SKM-1 treated with dmso at 0.1 percent for 144 hours (cell line): ENCODE measurements around the gene OXNAD1.
"Not testable (repeated sequence)": the region's sequence is repeated elsewhere in the genome, so short reads cannot be mapped to it uniquely, and the experiment has no call there.

Source experiments
- DNase-seq: peaks from one replicate; lab custom pipeline; 2025; ENCODE audit not compliant: unreplicated experiment; lab: John Stamatoyannopoulos, UW

Gene OXNAD1

DNA sequence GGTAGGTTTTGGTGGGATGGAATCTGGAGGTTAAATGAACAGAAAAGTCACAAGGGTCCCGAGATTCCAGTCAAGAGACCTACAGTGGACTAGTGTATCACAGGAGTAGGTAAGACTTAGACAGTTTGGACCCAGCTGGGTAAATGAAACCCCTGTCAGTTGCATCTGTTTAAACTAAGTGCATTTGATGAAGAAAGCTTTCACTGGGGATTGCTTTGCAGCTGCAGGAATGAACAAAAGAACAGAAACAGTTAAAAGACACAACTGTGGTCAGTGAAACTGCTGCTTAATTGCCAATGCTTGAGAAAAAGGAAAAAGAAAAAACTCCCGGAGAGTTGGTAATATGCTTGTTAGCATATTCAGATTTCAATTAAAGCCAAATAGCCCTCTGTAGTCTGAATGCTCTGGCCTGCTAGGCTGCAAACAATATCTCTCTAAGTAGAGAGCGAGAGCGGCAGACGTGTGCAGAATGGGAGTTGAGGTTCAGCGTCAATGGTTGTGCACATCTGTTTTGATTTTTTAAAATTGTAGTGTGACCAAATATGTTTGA lies 37.1 kb downstream of the OXNAD1 start:
- no peak for DNase-seq

DNA sequence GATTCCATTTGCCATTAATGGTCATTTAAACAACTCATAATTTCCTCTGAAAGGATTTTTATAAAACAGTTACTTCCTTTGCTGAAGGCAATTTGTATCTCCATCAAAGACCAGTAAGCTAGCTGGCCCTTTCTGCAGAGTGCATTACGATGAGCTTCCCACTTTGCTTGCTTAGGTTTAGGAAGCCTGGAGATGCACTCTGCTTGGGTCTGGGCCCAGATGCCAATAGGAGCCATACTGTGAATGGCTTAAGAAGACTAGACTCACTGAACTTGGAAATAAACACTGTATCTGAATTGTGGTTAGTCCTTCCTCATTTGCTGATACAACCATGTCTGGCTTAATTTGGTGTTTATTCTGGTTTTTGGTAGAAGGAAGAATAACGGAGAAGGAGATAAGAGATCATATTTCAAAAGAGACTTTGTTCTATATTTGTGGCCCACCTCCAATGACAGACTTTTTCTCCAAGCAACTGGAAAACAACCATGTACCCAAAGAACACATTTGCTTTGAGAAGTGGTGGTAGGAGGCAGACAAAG lies 38.1 kb downstream of the OXNAD1 start:
- no peak for DNase-seq

DNA sequence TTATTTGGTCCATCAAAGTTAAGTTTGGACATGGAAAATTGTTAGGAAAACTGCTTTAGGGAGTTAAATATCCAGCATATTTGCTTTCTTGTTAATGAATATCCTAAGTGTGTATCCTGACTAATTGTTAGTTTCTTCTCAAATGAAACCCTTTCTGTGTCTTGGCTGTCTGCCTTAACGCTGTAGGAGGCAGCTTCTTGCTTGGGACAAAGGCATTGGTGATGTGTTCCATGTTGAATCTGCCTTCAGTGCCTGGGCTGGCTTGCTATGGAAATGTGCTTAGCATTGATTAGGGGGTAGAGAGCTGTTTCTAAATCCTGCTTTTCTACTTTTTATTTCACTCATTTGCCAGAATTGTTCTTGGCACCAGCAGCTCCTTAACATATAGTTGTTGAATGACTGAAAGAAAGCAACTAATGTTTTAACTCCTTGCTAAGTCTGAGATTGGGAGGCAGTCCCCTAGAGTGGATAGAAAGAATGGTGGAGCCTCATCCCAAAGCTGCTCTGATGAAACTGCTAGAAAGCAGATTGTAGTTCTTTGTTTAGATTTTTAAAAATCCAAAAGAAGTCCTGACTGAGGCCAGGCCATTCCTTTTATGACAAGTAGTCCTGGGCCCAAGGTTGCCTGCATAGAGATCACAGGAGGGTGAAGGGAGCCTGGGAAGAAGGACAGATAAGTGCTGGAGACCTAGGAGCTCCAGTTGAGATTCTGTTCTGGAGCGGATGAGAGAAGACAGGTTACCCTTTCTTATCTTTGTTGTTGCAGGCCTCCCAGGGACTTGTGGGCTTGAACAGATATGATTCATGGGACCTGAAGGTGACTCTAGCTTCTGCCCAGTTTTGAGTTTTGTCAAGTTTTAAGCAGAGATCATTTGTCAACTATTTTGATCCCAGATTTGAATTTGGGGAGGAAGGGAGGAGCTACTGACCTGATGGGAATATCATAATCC lies 39.3 kb downstream of the OXNAD1 start:
- DNase-seq, result no peak

DNA sequence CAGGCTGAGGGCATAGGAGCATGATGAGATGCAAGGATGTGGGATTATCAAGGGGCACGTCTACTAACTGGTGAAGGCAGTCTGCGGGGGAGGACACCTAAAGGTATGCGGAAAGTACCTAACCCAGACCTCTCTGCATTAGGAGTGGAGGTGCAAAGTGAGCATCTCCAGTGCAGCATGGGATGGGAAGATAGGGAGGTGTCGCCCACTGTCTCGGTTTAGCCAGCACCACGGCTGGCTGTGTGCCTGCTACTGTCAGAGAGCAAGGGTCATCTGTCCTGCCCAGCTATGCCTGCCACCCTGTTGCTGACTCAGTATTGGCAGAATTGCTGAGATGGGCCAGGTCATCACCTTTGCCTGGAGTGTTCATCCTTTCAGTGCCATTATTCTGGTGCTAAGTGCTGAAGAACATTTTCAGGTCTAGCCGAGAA lies 40.1 kb downstream of the OXNAD1 start:
- no peak for DNase-seq

DNA sequence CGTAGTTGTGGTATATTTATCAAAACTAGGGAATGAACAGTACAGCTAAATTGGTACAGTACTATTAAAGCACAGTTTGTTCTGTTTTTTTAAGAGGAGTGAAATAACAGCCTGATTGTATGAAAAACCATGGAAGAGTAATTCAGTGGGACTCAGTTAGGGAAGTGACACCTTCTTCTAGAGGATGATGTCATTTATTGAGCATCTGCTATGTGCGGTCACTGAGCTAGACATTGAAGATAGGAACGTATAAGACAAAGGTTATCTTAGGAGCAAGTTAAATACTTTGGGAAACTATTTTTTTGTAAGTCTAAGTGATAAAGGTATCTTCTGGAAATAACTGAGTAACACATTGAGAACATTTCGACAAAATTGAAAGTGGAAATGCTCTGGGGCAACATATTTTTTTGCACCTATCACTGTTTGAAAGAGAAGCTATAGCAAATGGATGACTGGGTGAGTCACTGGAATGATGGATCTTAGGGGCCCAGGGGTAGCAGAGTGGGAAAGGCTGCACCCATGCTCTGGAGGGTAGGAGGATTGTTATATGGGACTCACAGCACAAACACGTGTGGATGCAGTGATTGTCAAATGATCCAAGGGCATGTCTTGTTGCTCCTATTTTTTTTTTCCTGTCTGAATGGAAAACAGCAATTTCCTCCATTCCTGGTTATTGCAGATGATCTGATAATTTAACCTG lies 43.0 kb downstream of the OXNAD1 start:
- DNase-seq, result no peak

DNA sequence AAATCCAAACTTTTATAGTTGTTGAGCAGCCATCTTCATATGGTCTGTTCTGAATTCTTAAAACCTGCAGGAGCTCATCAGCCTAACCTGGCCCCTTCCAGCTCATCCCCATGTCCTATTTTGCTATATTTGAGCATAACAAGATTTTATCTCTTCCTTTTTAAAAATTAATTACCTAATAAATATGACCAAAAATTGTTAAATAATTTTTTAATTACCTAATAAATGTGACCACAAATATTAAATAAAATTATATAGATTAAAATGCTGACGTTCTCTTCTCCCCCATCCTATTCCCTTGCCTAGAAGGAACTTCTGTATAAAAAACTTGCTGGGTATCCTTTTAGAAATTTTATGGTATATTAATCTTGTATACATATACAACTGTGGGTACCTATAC lies 43.7 kb downstream of the OXNAD1 start:
- no peak for DNase-seq

DNA sequence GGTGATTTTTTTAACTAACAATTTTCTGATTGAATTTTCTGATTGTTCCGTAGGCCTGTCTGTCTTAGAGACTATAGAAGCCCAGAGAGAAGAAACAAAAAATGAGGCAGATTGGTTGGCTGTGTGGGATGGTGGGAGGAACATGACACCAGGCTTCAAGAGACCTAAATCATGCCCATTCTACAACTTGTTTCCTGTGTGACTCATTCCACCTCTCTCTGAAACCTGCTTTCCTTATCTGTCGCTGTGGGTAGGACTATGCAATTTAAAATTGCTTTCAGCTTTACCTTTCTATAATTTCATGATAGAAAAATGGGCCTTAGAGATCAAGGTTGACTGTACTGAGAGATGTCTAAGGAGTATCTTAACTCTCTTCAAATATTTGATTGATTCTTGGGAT lies 44.5 kb downstream of the OXNAD1 start:
- no peak for DNase-seq

DNA sequence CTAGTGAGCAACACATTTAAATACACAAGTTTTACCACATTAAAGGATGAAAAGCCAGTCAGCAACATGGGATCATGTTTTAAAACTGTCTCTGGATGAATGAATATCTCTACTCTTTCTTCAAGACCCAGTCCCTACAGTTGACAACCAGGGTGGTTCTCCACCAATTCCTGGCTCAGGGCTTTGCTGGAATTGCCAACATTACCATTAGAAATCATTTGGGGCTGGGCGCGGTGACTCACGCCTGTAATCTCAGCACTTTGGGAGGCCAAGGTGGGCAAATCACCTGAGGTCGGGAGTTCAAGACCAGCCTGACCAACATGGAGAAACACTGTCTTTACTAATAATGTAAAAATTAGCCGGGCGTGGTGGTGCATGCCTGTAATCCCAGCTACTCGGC lies 45.5 kb downstream of the OXNAD1 start:
- not testable (repeated sequence) for DNase-seq

DNA sequence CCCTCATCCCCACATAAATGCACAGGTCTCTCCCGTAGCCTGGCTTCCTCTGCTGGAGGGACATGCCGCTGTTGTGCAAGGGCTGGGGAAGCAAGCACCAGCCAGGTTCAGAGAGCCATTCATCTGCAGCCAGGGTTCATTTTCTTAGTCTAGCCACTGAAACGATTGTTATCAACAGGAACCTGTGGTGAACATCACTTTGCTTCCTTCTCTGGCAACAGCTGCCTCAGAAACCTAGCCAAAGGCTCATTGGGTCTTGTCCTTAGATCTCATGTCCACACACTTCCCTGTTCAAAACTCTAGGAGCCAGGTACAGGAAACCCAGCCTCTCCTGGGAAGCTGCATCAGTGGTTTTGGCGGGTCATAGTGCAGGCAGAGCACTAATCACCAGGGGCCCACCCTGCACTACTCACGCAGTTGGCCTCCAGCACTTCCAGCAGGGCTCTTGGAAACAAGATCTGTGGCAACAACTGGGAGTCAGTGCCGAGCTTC lies 47.0 kb downstream of the OXNAD1 start:
- peak; percentile 59 for DNase-seq

DNA sequence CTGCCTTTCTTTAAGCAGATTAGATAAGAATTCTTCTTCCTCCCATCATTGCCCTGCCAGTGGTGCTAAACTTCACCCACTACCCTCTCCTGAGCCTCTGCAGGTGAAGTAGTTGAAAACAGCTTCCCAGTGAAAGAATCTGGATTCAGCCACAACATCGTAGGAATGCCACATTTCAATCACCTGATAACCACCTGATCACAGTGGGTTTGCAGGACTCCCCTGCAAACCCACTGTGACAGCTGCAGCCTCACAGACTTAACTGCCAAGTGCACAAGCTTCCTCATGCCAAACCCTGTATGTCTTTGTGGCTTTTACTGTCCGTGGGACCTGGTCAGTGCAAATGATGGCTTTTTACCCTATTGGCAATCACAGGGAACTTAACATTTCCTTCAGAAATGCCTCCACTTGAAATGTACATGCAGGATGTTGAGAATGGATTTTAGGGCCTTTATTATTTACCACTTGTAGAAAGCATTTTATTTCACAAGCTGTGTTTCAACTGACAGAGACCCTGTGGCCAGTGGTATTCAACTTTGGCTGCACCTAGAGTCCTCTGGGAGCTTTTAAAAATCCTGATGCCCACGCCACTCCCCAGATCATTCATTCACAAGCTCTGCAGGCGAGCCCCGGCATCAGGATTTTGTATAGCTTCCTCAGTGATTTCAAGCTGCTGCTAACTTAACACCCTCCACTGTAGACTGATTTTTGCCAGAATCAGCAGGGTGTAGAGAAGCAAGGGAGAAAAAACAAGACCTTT lies 49.1 kb downstream of the OXNAD1 start:
- no peak for DNase-seq

DNA sequence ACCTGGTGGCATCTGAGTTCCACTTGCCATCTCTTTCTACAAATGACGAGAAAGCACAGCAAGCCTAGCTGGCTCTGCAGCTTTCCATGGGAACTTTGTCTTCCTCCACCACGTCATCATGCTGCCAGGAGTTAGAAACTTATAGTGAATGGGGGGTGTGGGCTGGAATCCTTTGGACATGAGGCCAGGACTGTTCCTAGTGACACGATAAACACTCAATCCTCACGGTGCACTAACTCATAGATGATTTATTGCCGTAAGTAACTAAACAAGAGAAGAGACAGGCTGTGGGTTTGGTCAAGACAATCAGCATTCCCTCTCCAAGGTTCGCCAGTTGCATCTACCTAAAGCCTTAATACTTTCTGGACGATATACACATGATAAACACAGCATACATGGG lies 50.6 kb downstream of the OXNAD1 start:
- DNase-seq, result no peak

DNA sequence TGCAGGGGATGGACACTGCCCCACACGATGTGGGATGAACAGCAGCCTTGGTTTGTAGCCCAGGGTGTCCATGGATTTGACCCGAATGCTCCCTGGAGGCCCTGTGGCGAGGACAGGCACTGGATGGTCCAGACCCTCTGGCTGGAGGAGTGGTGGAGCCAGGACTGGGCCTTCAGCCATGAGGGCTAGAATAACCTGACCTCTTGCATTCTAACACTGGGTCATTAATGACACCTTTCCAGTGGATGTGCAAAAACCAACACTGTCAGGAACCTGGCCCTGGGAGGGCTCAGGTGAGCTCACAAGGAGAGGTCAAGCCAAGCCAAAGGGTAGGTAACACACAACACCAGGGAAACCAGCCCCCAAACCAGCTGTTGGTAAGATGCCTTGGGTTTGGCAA lies 51.4 kb downstream of the OXNAD1 start:
- DNase-seq, result no peak

DNA sequence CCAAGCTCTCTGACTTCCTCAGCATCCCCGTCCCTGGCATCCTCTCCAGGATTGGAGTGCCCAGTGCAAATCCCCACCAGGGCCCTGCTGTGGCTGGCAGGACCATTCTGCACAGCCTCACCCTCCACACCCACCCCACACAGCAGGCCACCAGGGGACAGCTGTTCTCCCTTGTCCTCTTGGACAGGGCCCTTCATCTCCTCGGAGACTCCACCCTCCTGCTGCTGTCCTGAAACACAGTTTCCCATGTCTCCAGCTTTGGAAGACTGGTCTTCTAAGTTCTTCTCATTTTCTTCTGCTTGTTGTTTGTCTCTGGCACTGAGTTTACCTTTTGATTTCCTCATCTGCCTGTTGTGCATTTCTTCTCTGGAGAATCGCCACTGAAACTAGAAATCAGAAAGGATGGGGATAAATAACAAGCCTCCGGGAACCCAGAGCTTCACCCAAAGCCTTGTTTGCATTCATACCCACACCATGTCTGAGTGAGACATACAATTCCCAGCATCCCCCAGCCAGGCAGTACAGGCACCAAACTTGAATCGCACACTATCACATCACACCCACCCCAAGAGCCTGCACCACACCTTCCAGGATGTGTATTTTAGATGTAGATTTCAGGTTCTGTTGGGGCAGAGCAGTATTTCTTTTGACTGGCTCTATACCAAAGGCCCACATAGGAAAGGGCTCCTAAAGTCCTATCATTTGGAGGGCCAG lies 52.0 kb downstream of the OXNAD1 start:
- no peak for DNase-seq

DNA sequence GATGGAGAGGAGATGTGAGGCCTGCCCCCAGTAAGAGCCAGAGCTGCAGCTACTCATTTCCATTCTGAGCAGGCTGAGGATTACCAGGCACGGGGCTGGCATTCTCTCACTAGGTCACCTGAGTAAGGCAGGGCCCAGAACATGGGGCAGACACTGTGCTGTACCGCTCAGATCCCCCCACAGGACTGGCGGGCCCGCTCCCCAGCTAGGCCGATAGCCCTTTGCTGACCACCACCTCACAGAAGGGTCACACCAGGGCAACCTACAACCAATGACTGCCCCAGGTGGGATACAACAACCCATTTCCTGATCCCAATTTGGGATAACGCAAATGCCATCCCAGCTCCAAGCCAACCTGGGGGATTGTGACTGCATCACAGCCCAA lies 52.5 kb downstream of the OXNAD1 start:
- DNase-seq, result no peak

DNA sequence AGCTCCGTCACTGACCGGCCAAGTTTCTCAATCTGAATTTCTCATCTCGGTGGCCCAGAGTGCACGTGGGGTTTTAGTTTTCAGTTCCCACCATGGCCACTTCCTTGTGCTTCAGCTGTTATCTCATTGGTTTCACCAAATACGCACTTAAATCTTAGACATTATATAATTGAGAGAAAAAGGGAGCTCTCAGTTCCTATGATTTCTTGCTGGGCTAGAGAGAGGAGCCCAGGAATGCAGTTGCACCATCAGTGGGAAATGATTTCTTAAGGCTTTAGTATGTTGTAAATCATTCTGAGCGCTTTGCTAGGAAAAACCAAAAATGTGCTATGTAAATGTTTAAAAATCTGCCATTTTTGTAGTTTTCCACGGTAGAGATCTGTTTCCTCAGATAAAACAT lies 53.2 kb downstream of the OXNAD1 start:
- DNase-seq, result no peak

DNA sequence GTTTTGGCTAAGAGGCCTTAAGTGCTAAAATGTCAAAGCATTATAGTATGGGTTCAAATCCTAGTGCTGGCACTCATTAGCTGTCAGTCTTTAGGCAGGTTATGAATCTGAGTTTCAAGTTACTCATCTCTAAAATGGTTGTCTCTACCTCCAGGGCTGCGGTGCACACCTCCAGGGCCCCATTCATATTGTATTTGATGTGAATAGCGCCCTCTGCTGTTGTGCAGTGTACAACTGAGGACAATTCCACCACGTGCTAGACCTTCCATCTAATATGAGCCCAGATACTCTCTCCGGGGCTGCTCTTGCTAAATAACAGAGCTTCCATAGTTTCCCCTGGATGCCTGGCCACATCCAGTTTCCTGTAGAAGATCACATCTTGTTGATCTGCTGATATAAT lies 54.3 kb downstream of the OXNAD1 start:
- DNase-seq, result peak; percentile 23

DNA sequence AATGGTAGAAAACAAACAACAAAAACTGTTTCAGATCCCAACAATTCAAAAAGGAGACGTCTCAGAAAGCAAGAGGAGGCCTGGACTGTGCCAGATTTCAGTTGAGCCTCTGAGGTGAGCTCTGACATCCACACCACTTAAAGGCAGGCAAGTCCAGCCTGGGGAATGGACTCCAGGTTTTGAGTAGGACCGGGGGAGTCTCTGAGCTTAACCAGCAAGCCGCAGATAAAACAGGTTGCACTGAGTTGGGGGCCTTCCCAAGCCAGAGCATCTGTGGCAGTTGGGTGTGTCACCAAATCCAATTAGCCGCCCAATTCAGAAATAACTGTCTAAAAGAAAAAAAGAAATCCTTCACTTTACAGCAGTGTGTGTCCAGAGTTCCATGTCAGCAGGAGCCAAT lies 54.7 kb downstream of the OXNAD1 start:
- no peak for DNase-seq

DNA sequence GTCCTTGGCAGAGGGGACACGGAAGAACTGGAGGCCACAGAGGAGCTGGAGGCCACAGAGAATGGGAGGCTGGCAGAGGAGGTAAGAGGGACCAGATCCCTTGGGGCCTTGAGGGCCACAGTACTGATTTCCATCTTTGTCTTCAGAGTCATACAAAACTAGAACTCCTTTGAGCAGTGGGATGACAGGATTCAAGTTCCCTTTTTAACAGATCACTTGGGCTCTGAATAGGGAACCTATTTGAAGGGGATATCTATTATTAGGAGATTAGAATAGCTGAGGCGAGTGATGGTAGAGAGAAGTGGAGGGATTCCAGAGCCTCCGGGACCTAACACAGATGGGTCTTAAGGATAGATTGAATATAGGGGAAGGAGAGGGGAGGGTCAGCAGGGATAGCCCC lies 55.7 kb downstream of the OXNAD1 start:
- no peak for DNase-seq

DNA sequence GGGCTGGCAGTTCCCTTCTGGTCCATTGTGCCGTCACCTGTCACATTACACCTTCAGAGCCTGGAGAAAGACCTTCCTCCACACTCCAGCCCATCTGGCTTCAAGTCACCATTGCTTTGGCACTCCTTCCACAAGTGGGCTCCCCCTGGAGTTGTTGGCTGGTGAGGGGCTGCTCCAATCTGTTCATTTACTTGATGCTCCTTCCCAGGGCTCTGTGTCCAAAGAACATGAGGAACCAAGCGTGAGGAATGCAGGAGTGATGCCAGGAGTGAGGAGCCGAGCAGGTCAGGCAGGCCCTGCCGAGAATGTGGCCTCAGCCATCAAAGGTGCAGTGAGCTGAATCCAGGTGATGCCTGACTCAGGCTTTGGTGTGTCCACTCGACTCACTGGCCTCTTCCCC lies 57.2 kb downstream of the OXNAD1 start:
- no peak for DNase-seq

DNA sequence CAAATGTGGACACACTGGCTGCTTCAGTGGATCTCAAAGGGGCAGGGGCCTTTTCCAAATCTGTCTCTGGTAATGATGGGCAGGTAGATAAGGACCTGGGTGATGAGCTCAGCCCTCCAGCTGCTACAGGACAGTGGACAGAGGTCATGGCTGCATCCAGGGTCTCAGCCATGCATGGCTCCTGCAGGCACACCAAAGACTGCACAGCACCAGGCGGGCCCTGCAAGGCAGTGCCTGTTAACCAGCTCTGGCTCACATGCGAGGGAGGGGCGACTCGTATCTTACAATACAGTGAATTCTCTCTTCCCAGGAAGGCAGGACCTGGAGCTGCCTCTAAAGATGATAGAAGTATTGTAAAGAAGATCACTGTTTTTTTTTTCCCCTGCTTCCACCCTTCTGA lies 58.7 kb downstream of the OXNAD1 start:
- no peak for DNase-seq
